NCI-H460 (cell line): ENCODE data around the gene POM121L2. TPM values are rescaled to one million over a fixed set of nuclear protein-coding genes. Genes with fewer than 3 reads are reported as not detected.

Source experiments
- DNase-seq: peaks from one replicate; pipeline ENCODE4 v3.0.0-alpha.2; 2016; ENCODE audit warnings: low read depth; ENCODE audit errors: extremely low read depth
- total RNA-seq: library from RNA; depleted of rRNA; stranded (reverse); fragments of >200 nt; shearing (Covaris generic); gene quantifications from 2 replicates; pipeline ENCODE4 v1.2.3, GENCODE V29; 2014

Gene POM121L2
- total RNA-seq, 1 experiment from 2014 or later = not detected

DNA sequence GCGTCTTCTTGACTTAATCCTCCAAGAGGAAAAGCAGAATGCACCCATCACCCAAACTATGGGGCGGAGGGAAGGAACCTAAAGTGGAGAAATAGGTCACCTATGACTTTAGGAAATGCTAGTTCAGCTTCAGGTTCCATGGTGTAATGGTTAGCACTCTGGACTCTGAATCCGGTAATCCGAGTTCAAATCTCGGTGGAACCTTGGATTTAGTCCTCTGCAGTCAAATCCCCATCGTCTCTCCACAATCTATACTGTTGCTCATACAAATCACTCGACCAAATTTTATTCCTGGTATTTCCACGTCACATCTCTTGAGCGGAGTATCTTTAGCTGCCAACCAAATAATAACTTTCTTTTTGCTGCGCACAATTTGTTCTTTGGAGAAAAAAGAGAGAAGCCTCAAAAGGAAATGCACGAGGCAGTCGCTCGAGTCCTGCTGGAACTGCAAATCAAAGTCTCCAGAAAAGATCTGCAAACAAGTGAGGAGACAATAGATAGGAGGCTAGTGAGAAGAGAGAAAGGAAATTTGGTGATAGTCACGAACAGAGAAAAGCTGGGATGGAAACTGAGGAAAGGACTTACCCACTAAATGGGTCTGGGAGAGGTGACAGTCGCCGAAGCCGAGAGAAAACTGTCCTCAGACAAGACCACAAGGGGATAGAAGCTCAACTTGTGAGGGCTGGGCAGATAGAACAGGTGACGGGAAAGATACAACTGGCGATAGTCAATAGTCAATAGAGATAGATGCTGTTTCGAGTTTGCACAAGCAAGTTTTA is 16.6 kb downstream of the POM121L2 start:
- DNase-seq = peak; percentile 86

- DNase-seq = no peak
Observed at GRCh38 chr6:27294409-27294808, 17.7 kb downstream of the POM121L2 start.

- peak; percentile 66 for DNase-seq
Observed at GRCh38 chr6:27293436-27294098, 18.5 kb downstream of the POM121L2 start.

GRCh38 chr6:27290850-27291208 is 21.2 kb downstream of the POM121L2 start:
- DNase-seq = no peak

DNA sequence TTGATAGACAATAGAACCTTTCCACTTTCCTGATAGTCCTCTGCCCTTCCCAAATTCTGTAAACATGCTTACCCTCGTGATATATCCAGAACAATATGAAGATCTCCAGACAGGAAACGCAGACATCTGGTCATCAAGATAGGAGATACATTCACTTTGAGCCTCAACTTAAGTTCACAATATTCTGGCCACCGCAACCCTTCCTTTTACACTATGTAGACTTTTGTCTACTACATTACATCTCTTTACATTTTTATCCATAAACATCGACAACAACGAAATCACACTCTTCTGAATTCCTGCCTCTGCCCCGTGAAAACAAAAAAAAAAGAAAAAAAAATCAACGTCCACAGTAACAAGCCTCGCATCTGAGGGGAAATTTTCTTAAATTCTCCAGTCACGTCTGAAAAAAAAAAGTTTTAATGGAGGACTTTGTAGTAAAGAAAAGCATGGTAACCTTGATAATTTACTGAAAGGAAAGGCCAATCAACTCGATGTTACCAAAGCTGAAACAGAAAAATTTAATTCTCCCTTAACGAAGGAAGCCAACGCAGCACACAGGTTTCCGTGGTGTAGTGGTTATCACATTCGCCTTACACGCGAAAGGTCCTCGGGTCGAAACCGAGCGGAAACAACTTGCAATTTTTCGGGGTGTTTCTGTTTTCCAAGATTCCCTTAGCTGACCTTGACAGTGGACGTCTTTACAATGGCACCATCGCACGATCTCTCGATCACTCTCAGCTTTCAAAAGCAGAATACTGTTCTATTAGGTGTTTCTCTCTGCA is 21.8 kb downstream of the POM121L2 start:
- peak; percentile 49 for DNase-seq

- no peak for DNase-seq
Observed at GRCh38 chr6:27288136-27289044, 23.7 kb downstream of the POM121L2 start.

DNA sequence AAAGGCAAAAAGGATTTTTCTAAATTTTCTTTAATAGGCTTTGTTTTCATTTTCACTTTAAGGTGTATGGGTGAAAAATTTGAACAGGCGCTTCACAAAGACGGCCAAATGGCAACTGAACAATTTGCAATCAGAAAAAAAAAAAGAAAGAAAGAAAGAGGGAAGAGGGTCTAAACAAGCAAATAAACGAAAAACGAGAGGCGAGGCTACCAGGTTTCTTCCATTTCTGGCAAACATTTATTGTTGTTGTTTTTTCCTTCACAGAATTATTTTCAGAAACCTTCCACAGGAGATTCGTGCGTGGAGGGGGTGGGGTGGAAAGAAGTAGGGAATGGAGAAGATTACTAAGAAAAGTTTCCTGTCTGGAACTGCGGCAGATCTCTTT is 24.3 kb downstream of the POM121L2 start:
- DNase-seq = no peak

- no peak for DNase-seq
Observed at GRCh38 chr6:27286141-27286540, 25.9 kb downstream of the POM121L2 start.

DNA sequence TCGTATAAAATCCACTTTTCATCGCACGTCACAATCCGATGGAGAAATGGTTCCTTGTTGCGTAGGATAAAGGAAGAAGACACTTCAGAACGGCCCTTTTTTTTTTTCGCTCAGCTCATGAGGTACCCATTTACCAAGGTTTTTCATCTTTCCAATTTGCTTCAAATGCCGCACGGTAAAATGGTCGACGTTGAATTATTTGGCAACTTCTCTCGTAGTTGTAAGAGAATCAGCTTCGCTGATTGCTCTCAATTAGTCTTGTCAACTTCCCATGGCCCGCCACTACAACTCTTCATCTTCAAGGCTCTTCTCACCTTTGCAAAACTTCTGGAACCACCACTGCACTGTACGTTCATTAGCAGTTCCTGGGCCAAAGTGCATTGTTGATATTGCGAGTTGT is 28.8 kb downstream of the POM121L2 start:
- DNase-seq = no peak

DNA sequence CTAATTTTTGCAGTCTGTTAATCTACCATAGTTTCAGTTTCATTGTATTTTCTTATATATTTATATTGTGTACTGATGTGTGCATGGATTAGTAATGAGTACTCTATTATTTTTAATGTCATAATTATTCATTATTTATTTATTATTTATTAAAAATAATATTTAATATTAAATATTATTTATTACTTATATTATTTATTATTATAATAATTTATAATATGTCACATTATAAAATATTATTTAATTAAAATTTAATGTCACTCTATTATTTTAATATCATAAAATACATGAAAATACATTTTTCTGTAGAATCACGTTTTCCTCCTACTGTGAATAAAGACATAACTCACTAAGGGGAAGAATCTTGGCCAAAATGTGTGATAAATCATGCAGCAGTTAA is 30.5 kb downstream of the POM121L2 start:
- no peak for DNase-seq

GRCh38 chr6:27281105-27281539 is 31.0 kb downstream of the POM121L2 start:
- no peak for DNase-seq

GRCh38 chr6:27280540-27281000 is 31.5 kb downstream of the POM121L2 start:
- DNase-seq = no peak

DNA sequence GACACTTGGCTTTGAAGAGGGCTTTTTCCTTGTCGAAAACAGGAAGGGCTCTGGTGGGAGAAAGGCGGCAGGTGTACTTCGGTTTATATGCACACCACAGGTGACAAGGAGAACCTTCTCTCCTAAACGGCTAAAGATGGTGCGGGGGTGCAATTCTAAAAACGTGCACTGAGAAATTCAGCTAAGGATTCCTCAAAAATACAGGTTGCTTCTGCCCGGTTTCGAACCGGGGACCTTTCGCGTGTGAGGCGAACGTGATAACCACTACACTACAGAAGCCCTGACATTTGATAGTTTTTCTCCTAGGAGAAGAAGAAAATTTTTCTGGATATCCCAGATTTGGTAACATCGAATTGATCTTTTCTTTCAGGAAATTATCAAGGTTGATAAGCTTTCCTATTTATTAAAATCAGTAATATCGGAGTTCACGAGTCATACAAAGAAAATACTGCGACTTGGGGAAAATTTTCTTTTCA is 32.0 kb downstream of the POM121L2 start:
- peak; percentile 44 for DNase-seq

DNA sequence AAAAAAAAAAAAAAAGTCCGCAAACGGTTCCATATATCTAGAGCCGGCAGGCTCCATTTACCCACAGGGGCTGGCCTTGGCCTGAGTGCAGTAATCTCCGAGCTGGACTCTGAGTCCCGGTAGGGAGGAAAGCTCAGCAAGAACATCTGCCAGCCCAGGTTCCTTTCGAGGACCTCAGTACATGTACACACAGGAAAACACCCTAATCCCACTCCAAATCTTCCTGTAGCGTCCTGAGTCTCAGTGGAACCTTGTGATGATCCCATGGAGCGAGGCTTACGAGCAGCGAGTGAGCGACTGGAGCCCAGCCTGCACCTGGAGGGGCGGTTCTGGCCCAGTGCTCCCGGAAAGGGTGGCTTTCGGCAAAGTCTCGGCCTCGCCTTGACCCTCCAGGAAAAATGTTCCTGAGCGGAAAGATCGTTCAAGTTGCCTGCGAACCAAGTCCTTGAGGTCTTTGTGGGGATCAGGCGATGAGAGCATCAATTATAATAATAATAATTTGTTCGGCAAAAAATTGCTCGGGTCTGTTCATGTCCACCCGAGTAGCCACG is 32.5 kb downstream of the POM121L2 start:
- DNase-seq = no peak

GRCh38 chr6:27275025-27275956 is 36.8 kb downstream of the POM121L2 start:
- DNase-seq = no peak

DNA sequence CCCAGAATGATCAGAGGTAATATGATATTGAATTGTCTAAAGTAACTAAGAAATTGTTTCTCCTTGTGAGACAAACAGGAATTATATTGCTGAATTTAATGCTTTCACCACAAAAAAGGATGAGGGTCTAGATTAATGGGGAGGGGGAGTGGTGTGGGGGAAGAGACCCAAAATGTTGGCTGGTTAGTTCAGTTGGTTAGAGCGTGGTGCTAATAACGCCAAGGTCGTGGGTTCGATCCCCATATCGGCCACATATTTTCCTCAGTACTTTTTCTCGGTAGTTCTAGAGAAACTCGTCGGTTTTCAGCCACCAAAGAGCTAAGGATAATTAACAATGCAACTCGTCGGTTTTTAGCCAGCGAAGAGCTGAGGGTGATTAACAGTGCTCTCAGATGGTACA is 38.3 kb downstream of the POM121L2 start:
- no peak for DNase-seq

DNA sequence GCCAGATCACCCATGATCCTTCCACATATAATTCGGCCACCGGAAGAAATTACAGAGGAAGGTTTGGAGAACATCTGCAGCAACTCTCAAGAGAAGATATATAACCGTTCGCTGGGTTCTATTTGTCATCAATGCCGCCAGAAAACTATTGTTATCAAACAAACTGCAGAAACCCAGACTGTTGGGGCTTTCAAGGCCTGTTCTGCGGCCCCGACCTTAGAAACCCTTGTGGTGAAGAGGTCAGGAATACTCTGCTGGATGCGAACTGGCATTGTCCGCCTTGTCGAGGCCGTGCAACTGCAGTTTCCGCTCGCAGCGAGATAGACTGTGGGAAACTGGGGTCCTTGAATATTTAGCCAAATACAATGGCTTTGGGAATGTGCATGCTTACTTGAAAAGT is 43.3 kb downstream of the POM121L2 start:
- DNase-seq = no peak

- DNase-seq = no peak
Observed at GRCh38 chr6:27267857-27268434, 44.1 kb downstream of the POM121L2 start.
